Activated CD8-positive, alpha-beta memory T cell treated with anti-CD3 and anti-CD28 coated beads, Interleukin-2, amount 10 ng/mL, durations not matched to agents 7 days and 5 days (primary cell): ENCODE data around the gene DRAM1. TPM values are rescaled to one million over a fixed set of nuclear protein-coding genes. Genes with fewer than 3 reads are reported as not detected.
"Not testable (repeated sequence)": the region's sequence is repeated elsewhere in the genome, so short reads cannot be mapped to it uniquely, and the experiment has no call there.

Experiments used
- ATAC-seq: fragments of 150-1000 bp; cut with Tn5 transposase; one replicate; pipeline ENCODE4 v1.10.0; 2021; ENCODE audit warnings: moderate library complexity
- CTCF ChIA-PET: fragments of 350-600 bp; sonication (Branson Sonifier 250); formaldehyde crosslinking; loops from one replicate; lab custom pipeline; 2021; ENCODE audit warnings: antibody characterized with exemption; lab: Charles Lee
- DNase-seq: peaks from one replicate; pipeline ENCODE4 v3.0.0-alpha.2; 2020
- H3K27ac Mint-ChIP-seq: one replicate; pipeline ENCODE4 v1.8.0; 2021; ENCODE audit warnings: mild to moderate bottlenecking, mixed read lengths
- H3K27me3 Mint-ChIP-seq: one replicate; pipeline ENCODE4 v1.8.0; 2021; ENCODE audit warnings: mixed read lengths
- H3K36me3 Mint-ChIP-seq: one replicate; pipeline ENCODE4 v1.8.0; 2021; ENCODE audit warnings: mild to moderate bottlenecking, mixed read lengths
- H3K4me1 Mint-ChIP-seq: one replicate; pipeline ENCODE4 v1.8.0; 2021; ENCODE audit warnings: mixed read lengths
- H3K4me3 Mint-ChIP-seq: one replicate; pipeline ENCODE4 v1.8.0; 2021; ENCODE audit warnings: mild to moderate bottlenecking, moderate library complexity, mixed read lengths
- H3K9me3 Mint-ChIP-seq: one replicate; pipeline ENCODE4 v1.8.0; 2022; ENCODE audit warnings: low read depth, mixed read lengths
- total RNA-seq, 2 experiments: library from RNA; stranded (reverse); gene quantifications; one replicate each; pipeline ENCODE4 v1.2.3, GENCODE V29; 2021

Gene DRAM1
- total RNA-seq, 2 experiments from 2014 or later: 5.4 to 7.3 TPM

- H3K9me3 Mint-ChIP-seq: no peaks in the 10 kb centered on the region
- DNase-seq (no peak), ATAC-seq (no peak)
- CTCF ChIA-PET: interaction anchor here (1.2 to 3.0 kb wide), 2 partner anchors 8 to 16 kb away, joined by 4 to 20 read pairs; partner anchors contain the start of gene GNPTAB
- H3K27me3 Mint-ChIP-seq: peaks cover 6% of the 10 kb centered on the region
- H3K4me3 Mint-ChIP-seq: no peak overlapping the region
- no peaks in the 10 kb centered on the region for H3K36me3 Mint-ChIP-seq
- H3K27ac Mint-ChIP-seq: no peak overlapping the region
- peaks cover 2% of the 10 kb centered on the region for H3K4me1 Mint-ChIP-seq
These were observed 30.1 kb upstream of the DRAM1 start for GRCh38 chr12:101847325-101847724.

- Mint-ChIP-seq H3K27me3 (peaks cover 2% of the 10 kb centered on the region), H3K36me3 (peaks cover 2% of the 10 kb centered on the region), H3K27ac (no peak overlapping the region), H3K4me1 (peaks cover 13% of the 10 kb centered on the region), H3K9me3 (no peaks in the 10 kb centered on the region), H3K4me3 (no peak overlapping the region)
- DNase-seq: no peak
- CTCF ChIA-PET: no interaction called here
- ATAC-seq: no peak
These were observed 27.2 kb upstream of the DRAM1 start for GRCh38 chr12:101850199-101850598.

GRCh38 chr12:101852998-101853397 is 24.4 kb upstream of the DRAM1 start:
- Mint-ChIP-seq H3K27me3 (no peaks in the 10 kb centered on the region), H3K4me1 (peaks cover 17% of the 10 kb centered on the region), H3K4me3 (no peak overlapping the region), H3K36me3 (peaks cover 6% of the 10 kb centered on the region), H3K9me3 (peaks cover 5% of the 10 kb centered on the region), H3K27ac (no peak overlapping the region)
- DNase-seq (no peak), ATAC-seq (no peak)
- CTCF ChIA-PET: no interaction called here

- peaks cover 25% of the 10 kb centered on the region for H3K4me1 Mint-ChIP-seq
- no peaks in the 10 kb centered on the region for H3K27me3 Mint-ChIP-seq
- H3K9me3 Mint-ChIP-seq: peaks cover 5% of the 10 kb centered on the region
- ATAC-seq: no peak
- no peak for DNase-seq
- H3K36me3 Mint-ChIP-seq: peaks cover 7% of the 10 kb centered on the region
- H3K4me3 Mint-ChIP-seq: no peak overlapping the region
- CTCF ChIA-PET: interaction anchor here (2.8 kb wide), 1 partner anchor 16 kb away, joined by 15 read pairs; no protein-coding TSS in a partner anchor
- H3K27ac Mint-ChIP-seq: no peak overlapping the region
These were observed 22.6 kb upstream of the DRAM1 start for GRCh38 chr12:101854747-101855146.

GRCh38 chr12:101855364-101855884 is 22.0 kb upstream of the DRAM1 start:
- Mint-ChIP-seq H3K27me3 (no peaks in the 10 kb centered on the region), H3K36me3 (peaks cover 7% of the 10 kb centered on the region), H3K4me1 (peaks cover 28% of the 10 kb centered on the region), H3K27ac (no peak overlapping the region), H3K9me3 (peaks cover 5% of the 10 kb centered on the region), H3K4me3 (no peak overlapping the region)
- no peak for ATAC-seq
- CTCF ChIA-PET: interaction anchor here (0.8 to 2.8 kb wide), 2 partner anchors 16 to 441 kb away, joined by 3 to 15 read pairs; no protein-coding TSS in a partner anchor
- no peak for DNase-seq

GRCh38 chr12:101855976-101856375 is 21.4 kb upstream of the DRAM1 start:
- H3K9me3 Mint-ChIP-seq: peaks cover 5% of the 10 kb centered on the region
- no peak for ATAC-seq
- no peaks in the 10 kb centered on the region for H3K27me3 Mint-ChIP-seq
- CTCF ChIA-PET: interaction anchor here (2.8 kb wide), 1 partner anchor 17 kb away, joined by 15 read pairs; no protein-coding TSS in a partner anchor
- no peak overlapping the region for H3K4me3 Mint-ChIP-seq
- H3K36me3 Mint-ChIP-seq: peaks cover 7% of the 10 kb centered on the region
- H3K27ac Mint-ChIP-seq: peak overlapping the region; percentile 11
- peaks cover 32% of the 10 kb centered on the region for H3K4me1 Mint-ChIP-seq
- DNase-seq: no peak

GRCh38 chr12:101856614-101857013 is 20.8 kb upstream of the DRAM1 start:
- peaks cover 33% of the 10 kb centered on the region for H3K4me1 Mint-ChIP-seq
- H3K27me3 Mint-ChIP-seq, H3K27ac Mint-ChIP-seq, DNase-seq, H3K4me3 Mint-ChIP-seq, ATAC-seq, H3K9me3 Mint-ChIP-seq, H3K36me3 Mint-ChIP-seq: not testable (repeated sequence)
- CTCF ChIA-PET: interaction anchor here (2.8 kb wide), 1 partner anchor 17 kb away, joined by 15 read pairs; no protein-coding TSS in a partner anchor

- Mint-ChIP-seq H3K27me3 (no peaks in the 10 kb centered on the region), H3K4me1 (peaks cover 33% of the 10 kb centered on the region), H3K9me3 (peaks cover 5% of the 10 kb centered on the region), H3K36me3 (peaks cover 7% of the 10 kb centered on the region), H3K27ac (no peak overlapping the region), H3K4me3 (no peak overlapping the region)
- ATAC-seq: no peak
- CTCF ChIA-PET: no interaction called here
- DNase-seq: no peak
These were observed 20.3 kb upstream of the DRAM1 start for GRCh38 chr12:101857043-101857558.

GRCh38 chr12:101858361-101858760 is 19.0 kb upstream of the DRAM1 start:
- H3K4me1 Mint-ChIP-seq: peaks cover 33% of the 10 kb centered on the region
- no peak for DNase-seq
- CTCF ChIA-PET: no interaction called here
- peaks cover 5% of the 10 kb centered on the region for H3K9me3 Mint-ChIP-seq
- ATAC-seq: no peak
- H3K27ac Mint-ChIP-seq: no peak overlapping the region
- H3K4me3 Mint-ChIP-seq: no peak overlapping the region
- peaks cover 7% of the 10 kb centered on the region for H3K36me3 Mint-ChIP-seq
- H3K27me3 Mint-ChIP-seq: no peaks in the 10 kb centered on the region

- H3K9me3 Mint-ChIP-seq: peaks cover 7% of the 10 kb centered on the region
- peaks cover 24% of the 10 kb centered on the region for H3K4me1 Mint-ChIP-seq
- no peaks in the 10 kb centered on the region for H3K27me3 Mint-ChIP-seq
- H3K27ac Mint-ChIP-seq: no peak overlapping the region
- CTCF ChIA-PET: no interaction called here
- DNase-seq: no peak
- no peak overlapping the region for H3K4me3 Mint-ChIP-seq
- H3K36me3 Mint-ChIP-seq: peaks cover 9% of the 10 kb centered on the region
- ATAC-seq: no peak
These were observed 17.4 kb upstream of the DRAM1 start for GRCh38 chr12:101859664-101860607.

- DNase-seq, H3K27ac Mint-ChIP-seq, H3K9me3 Mint-ChIP-seq, ATAC-seq, H3K27me3 Mint-ChIP-seq, H3K4me3 Mint-ChIP-seq: not testable (repeated sequence)
- H3K36me3 Mint-ChIP-seq: peaks cover 13% of the 10 kb centered on the region
- CTCF ChIA-PET: interaction anchor here (0.6 to 1.0 kb wide), 2 partner anchors 22 to 80 kb away, joined by 3 read pairs; no protein-coding TSS in a partner anchor
- H3K4me1 Mint-ChIP-seq: peaks cover 27% of the 10 kb centered on the region
These were observed 15.7 kb upstream of the DRAM1 start for GRCh38 chr12:101861688-101862087.

- CTCF ChIA-PET: interaction anchor here (1.0 kb wide), 1 partner anchor 79 kb away, joined by 3 read pairs; no protein-coding TSS in a partner anchor
- H3K4me1 Mint-ChIP-seq: peaks cover 27% of the 10 kb centered on the region
- no peaks in the 10 kb centered on the region for H3K27me3 Mint-ChIP-seq
- peaks cover 5% of the 10 kb centered on the region for H3K9me3 Mint-ChIP-seq
- H3K4me3 Mint-ChIP-seq: no peak overlapping the region
- DNase-seq: no peak
- no peak overlapping the region for H3K27ac Mint-ChIP-seq
- peaks cover 13% of the 10 kb centered on the region for H3K36me3 Mint-ChIP-seq
- no peak for ATAC-seq
These were observed 15.1 kb upstream of the DRAM1 start for GRCh38 chr12:101862245-101862644.

- Mint-ChIP-seq H3K4me3 (no peak overlapping the region), H3K27ac (no peak overlapping the region), H3K9me3 (peaks cover 5% of the 10 kb centered on the region), H3K27me3 (no peaks in the 10 kb centered on the region), H3K36me3 (peaks cover 12% of the 10 kb centered on the region), H3K4me1 (peaks cover 26% of the 10 kb centered on the region)
- no peak for ATAC-seq
- CTCF ChIA-PET: interaction anchor here (0.7 to 1.5 kb wide), 2 partner anchors 25 to 1342 kb away, joined by 4 to 5 read pairs; no protein-coding TSS in a partner anchor
- DNase-seq: no peak
These were observed 13.4 kb upstream of the DRAM1 start for GRCh38 chr12:101863981-101864380.
